Skeletal muscle cell (primary cell): Measurements from ENCODE around the gene CRELD2.

ENCODE experiments used
- DNase-seq: peaks from one replicate; pipeline ENCODE4 v3.0.0-alpha.2; 2010; ENCODE audit warnings: low read depth
- H3K4me3 ChIP-seq: 2 replicates; pipeline ENCODE4 v1.5.1; 2011; ENCODE audit warnings: low read depth, mild to moderate bottlenecking, control low read depth, low read length, moderate library complexity

Gene CRELD2

GRCh38 chr22:49953027-49953679 is 34.7 kb downstream of the CRELD2 start:
- H3K4me3 ChIP-seq: no peak overlapping the region
- no peak for DNase-seq

- DNase-seq: no peak
- no peak overlapping the region for H3K4me3 ChIP-seq
Measured at GRCh38 chr22:49953680-49954344, 35.4 kb downstream of the CRELD2 start.

GRCh38 chr22:49954354-49954753 is 35.9 kb downstream of the CRELD2 start:
- DNase-seq: no peak
- no peak overlapping the region for H3K4me3 ChIP-seq

GRCh38 chr22:49954991-49955580 is 36.7 kb downstream of the CRELD2 start:
- no peak for DNase-seq
- no peak overlapping the region for H3K4me3 ChIP-seq

- DNase-seq: no peak
- no peak overlapping the region for H3K4me3 ChIP-seq
Measured at GRCh38 chr22:49955581-49956417, 37.4 kb downstream of the CRELD2 start.

- DNase-seq: no peak
- H3K4me3 ChIP-seq: no peak overlapping the region
Measured at GRCh38 chr22:49956418-49956770, 38.0 kb downstream of the CRELD2 start.

- DNase-seq: no peak
- H3K4me3 ChIP-seq: no peak overlapping the region
Measured at GRCh38 chr22:49956914-49957825, 38.7 kb downstream of the CRELD2 start.

- DNase-seq: no peak
Measured at GRCh38 chr22:49957826-49958365, 39.5 kb downstream of the CRELD2 start.

GRCh38 chr22:49958366-49958921 is 40.0 kb downstream of the CRELD2 start:
- H3K4me3 ChIP-seq: no peak overlapping the region
- no peak for DNase-seq

More at GRCh38 chr22:49957826-49958365, 39.5 kb downstream of the CRELD2 start:
- no peak overlapping the region for H3K4me3 ChIP-seq

GRCh38 chr22:49958931-49959781 is 40.7 kb downstream of the CRELD2 start:
- no peak for DNase-seq
- H3K4me3 ChIP-seq: peak overlapping the region; percentile 68

GRCh38 chr22:49959782-49960158 is 41.3 kb downstream of the CRELD2 start:
- H3K4me3 ChIP-seq: peak overlapping the region; percentile 68
- no peak for DNase-seq

- DNase-seq: peak; percentile 89
- peak within 1 kb of the TSS; percentile 68 for H3K4me3 ChIP-seq
Measured at GRCh38 chr22:49960159-49961004, 41.9 kb downstream of the CRELD2 start, which contains the start of gene PIM3. Gene PIM3, plus strand, starts transcription at chr22:49960772. Its CDS starts 176 bp downstream, at chr22:49960948.

GRCh38 chr22:49961005-49961600 is 42.7 kb downstream of the CRELD2 start:
- DNase-seq: no peak
- peak overlapping the region; percentile 68 for H3K4me3 ChIP-seq

- peak overlapping the region; percentile 68 for H3K4me3 ChIP-seq
- DNase-seq: no peak
Measured at GRCh38 chr22:49961601-49962011, 43.2 kb downstream of the CRELD2 start.

- peak overlapping the region; percentile 68 for H3K4me3 ChIP-seq
- DNase-seq: peak; percentile 71
Measured at GRCh38 chr22:49962012-49962750, 43.7 kb downstream of the CRELD2 start.
